COLO668 (cell line): ENCODE data around the gene NFIA.

Experiments
- DNase-seq: peaks from one replicate; lab custom pipeline; 2025; ENCODE audit not compliant: unreplicated experiment; lab: John Stamatoyannopoulos, UW

The NFIA gene

DNA sequence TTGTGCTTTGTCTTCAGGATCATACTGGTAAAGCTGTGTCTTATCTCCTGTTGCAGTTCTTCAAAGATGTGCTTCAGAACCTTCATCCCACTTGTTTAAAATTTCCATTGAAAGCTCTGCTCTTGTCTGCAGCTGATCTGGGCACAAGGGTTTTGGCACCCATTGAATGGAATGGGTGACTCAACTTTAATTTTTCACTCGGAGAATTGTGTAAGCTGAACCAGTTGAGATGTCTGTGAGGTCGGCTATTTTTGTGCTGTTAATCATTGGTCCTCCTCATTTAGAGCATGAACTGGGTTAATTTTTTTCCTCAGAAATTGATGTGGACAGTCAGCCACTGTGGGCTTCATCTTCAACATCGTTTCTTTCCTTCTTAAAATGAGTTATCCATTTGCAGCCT is 390.5 kb downstream of the NFIA start:
- no peak for DNase-seq

DNA sequence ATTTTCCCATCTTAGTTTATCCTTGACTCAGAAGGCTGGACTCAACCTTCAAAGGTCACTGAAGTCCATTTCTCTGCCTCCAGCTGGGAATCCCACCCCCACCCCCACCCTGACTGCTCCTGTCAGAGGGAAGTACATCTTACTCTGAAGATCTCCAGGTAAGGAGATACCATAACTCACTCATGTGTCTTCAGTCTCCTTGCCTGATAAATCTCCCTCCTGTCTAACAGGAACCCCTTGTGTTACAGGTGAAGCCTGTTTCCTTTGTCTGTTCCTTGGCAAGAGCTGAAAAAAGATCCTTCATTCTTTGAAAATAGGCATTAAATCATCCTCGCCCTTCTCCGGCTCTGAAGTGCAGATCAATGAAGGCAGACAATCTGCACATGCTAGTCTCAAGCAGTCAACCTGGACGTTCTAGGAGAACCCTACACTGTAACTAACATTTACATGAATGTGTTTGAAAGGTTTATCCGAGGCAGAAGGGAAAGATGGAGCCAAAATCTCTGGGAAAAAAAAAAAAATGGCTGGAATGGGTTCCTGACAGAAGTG is 392.0 kb downstream of the NFIA start:
- DNase-seq, result no peak

DNA sequence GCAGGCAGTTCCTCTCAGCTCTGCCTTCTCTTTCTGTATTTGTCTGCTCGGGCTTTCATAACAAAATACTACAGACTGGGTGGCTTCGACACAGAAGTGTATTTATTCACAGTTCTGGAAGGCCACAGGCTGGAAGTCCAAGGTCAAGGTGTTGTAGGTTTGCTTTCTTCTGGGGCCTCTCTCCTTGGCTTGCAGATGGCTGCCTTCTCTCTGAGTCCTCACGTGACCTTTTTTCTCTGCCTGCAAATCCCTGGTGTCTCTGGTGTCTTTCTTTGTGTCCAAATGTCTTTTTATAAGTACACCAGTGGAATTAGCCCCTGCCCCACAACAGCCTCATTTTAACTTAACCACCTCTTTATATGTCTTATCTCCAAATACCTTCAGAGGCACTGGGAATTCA is 392.6 kb downstream of the NFIA start:
- DNase-seq, result no peak

DNA sequence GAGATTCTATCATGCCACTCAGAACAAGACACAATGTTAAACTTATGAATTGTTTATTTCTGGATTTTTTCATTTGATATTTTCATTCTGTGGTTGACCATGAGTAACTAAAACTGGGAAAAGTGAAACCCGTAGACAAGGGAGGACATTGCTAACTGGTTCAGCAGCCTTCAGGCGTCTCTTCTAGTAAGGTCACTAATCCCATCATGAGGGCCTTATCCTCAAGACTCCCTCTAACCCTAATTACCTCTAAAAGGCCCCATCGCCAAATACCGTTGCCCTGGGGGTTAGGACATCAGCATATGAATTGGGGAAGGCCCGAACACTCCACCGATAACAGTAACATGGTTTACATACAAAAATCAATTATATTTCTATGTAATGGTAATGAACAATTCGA is 394.9 kb downstream of the NFIA start:
- no peak for DNase-seq

DNA sequence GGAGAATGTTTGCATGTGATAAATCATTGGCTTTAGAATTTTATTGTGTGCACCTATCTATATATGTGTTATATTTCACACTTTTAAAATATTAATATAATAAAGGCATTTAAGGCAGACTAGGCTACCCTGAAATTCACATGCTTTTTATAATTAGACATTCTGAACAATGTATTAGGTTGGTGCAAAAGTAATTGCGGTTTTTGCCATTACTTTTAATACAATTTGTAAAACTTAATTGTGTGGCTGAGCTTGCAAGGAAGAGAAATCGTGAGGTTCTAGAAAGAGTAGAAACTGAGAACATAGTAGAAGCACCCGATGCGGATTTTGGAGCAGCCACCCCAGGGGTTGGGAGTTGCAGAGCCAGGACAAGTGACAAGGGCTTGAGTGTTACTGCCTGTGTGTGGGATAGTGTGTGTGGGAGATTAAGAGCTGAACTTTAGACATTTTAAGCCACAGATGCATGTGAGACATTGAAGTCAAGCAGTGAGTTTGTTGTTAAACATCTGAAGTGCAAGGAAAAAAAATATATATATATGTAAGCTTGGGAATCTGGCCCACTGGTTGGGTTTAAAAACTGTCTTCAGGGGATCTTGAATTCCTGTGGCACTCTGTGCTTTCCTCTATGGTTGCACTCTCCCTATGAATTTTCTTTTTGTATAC is 398.0 kb downstream of the NFIA start:
- no peak for DNase-seq

DNA sequence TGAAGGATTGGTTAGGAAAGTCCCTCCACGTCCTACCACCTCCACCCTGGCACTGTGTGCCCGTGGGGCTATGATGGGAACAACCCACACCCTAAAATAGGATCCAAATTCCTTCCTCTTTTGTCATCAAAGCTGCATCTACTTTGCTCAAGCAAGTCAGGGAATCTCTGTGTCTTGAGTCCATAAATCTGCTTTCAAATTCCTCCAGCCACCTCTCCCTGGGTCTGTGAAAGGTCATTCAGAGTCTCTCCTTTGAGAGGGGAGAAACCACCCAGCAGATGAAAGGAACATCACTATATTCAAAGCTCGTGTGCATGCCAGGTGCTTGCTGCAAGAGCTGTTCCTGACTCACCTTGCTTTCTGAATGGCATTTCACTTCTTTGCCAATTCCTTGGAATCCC is 399.0 kb downstream of the NFIA start:
- no peak for DNase-seq

DNA sequence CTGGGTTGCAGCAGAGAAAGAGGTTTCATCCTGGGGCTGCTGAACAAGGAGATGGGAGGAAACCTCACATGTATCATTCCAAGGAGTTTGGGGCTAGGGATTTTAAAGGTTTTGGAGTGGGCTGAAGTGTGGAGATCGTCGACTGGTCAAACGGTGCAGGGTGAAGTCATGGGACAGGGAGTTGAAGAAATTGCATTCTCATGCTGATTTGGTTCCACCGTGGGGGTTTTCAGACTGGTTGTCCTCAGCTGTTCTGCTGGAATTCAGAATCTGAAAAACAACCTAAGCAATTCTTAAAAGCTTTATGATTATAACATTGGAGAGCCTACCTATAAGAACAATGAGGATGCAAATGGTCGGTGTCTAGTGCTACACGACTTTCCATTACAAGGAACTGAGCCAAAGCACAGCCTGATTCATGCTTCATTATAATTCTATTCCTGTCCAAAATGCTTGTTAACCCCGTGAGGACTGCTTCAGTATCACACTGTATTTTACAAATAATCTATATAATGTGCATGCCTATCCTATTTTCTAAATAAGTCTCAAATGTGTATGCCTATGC is 399.9 kb downstream of the NFIA start:
- no peak for DNase-seq

DNA sequence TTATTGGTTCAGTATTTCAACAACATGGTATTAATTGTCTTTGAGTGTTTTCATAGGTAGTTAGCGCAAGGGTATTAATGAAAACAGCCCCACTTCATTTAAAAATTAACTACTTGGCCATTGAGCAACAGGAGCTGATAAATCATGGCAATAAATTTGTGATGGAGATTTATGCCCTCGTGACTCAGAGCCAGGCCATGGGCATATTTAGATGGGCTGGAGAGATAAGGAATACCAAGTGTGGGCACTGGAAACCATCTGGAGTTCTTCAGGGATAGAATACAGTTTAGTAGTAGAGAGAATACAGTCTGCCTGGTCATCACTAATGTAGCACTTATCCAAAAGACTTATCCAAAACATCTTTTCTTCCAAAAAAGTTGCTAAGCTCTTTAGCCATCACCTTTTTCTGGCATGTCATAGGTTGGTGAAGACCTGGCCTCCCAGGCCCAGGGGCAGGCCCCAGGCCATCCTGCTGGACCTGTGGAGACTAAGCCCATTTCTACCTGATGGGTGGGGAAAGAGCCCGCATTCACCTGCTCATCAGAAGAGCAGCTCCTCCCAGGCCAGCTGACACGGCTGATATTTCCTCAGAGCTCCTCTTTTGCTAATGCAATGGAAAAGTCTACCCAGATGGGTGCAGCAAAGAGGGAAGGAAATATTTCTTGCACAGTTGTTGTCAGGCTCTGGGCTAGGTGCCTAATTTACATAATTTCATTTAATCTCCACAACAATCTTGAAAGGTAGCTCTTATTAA is 404.6 kb downstream of the NFIA start:
- DNase-seq, result no peak

DNA sequence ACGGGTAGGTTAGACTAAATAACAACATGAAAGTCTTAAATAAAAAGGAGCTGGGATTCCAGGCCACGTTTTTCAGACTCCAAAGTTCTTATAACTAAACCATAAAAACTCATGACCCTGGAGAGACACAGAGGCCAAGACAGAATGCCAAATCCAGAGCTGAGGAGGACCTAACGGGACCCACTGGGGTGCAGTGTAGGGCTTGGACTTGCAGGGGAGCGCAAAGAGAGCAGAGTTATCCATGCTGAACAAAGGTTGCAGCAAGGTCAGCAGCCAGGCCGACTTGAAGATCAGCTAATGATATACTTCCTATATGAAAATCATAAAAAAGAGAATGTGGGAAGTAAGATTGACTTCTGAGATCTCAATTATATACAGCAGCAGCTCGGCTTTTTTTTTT is 405.4 kb downstream of the NFIA start:
- no peak for DNase-seq

DNA sequence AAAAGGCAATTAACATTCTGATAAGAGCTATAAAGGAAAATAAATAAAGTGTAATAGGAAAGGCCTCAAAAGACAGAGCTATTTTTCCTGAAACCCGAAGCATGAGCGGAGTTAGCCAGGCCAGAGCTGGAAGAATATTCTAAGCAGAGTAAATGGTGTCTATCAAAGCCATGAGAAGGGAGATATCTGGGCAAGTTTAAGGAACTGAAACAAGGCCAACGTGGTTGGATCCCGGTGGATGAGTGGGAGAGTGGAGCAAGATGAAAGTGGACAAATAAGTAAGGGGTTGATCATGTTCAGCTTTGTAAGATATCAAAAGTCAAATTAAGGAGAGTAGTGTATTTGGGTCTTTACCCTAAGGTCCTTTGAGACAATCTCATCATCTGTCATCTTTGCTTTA is 408.6 kb downstream of the NFIA start:
- DNase-seq, result no peak

DNA sequence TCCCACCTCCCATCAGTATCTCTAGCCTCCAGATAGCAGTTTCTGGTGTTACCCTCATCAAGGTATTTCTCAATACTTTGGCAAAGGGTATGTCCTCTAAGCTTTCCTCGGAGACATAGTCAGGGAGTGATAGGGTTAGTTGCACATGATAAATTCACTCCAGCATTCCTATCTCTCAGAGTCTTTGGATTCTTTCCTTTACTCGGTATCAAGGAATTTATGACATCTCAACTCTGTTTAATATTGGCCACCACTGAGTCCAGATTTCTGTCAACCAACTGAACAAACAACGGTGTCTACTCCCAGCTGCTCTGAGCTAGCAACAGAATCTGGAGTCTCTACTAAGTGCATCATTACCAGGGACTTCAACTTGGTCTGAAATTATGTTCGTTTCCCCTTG is 409.1 kb downstream of the NFIA start:
- no peak for DNase-seq

DNA sequence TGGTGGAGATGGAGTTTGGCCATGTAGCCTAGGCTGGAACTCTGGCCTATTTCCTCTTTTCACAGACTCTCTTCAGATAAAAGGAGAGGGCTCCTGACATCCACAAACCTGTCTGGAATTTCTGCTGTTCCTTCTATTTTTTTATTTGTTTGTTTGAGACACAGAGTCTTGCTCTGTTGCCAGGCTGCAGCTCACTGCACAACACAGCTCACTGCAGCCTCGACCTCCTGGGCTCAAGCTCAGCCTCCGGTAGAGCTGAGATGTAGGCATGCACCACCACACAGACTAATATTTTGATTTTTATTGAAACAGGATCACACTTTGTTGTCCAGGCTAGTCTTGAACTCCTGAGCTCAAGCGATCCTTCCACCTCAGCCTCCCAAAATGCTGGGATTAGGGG is 411.6 kb downstream of the NFIA start:
- DNase-seq, result no peak

DNA sequence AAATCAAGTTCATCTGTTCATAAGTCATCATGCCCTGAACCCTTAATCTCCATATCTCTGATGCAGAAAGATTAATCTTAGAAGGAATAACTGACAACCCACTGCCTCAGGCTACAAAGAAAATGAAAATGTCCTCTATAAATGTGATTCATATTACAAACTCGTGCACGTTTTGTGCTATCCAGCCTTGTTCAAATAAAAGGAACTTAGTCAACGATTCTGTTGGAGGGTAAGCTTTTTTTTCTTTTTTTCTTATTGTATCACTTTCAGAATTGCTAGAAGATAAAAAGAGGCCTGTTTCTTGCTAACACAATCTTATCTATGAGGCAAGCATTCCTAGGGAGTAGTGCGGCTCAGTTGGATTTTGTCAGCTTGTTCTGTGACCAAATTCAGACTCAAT is 414.1 kb downstream of the NFIA start:
- no peak for DNase-seq

DNA sequence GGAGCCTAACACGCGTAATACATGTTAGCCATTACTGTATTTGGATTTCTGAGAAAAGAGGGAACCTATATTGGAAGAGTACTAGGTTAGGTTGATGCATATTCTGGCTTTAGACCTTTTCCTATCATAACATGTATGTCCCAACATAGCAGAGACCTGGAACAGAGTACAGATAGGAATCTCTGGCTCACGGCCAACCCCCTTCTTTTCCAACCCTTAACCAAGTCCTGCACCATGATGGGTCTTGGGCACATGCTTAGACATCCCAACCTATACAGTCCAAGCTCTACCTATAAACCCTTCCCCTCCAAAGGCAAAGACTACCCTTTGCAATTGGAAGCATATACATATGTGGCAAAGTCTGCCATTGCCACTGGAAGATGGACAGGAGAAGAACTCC is 414.7 kb downstream of the NFIA start:
- DNase-seq, result no peak

DNA sequence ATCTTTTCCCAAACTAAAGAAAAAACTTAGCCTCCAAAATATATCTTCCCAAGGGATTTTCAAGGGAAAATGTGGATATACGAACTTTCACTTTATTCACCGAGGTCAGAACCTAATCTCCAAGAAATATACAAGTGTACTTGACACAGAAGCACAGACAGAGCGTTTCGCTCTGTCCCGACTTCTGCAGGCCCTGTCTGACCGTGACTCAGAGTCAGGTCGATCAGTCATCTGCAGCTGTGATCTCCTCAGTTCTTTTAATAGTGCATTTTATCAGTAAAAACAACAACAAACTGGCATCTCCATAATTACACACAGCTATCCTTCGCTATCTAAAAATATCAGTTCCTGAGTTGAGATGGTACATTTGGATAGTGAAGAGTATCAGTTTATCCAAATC is 416.0 kb downstream of the NFIA start:
- no peak for DNase-seq

DNA sequence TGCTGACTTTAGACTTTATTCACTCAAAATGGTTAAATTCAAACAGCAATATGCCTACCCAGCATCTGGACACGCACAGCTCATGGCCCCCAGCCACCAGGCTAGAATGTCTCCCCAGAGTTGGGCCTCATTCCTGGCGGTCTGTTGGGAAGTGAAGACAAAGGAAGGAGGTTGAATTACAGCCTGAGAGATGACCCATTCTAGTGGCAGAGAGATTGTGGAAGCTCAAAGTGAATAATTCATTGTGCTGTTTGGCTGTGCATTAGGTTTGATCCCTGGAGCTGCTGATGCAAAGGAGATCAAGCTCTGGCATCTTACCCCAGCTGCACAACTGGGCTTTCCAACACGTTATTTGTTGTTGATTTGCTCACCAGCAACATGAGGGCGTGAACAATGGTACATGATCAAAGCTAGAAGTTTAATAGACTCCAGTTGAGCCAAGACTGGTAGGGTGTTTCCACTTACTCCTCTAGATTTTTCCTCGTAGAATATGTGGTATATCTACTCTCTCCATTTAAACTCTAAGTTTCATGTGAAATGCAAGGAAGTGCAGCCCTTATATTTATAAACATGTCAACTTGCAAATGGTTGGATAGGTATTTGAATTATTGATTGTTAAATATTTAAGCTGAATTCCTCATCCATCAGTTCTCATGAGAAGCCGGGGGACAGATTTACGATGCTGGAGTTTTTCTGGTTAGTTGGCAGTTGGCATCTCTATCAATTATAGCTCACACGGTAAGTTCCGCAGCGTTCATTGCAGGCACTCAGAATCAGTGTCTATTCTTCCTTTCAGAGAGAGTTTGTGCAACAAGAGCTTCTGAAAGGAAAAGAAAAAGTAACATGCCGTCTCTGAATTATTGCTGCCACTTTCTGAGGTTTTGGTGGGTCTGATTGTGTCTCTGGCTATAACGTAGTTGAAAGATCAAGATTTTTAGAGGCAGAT is 419.9 kb downstream of the NFIA start:
- no peak for DNase-seq

DNA sequence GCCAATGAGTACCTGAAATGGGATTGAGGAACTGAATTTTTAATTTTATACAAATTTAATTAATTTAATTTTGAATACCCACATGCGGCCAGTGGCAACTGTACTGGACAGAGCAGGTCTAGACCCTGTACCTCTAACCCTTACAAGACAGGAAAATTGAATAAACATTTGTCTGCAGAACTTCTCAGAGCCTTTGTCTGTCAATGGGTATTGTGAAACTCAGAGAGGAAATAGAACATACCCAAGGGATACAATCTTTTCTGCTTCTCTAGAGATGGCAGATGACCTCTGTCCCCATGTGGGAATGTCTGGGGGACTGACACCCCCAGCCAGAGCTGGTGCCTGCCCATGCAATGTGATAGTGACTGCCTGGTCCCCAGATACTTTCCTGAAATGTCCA is 421.9 kb downstream of the NFIA start:
- no peak for DNase-seq

DNA sequence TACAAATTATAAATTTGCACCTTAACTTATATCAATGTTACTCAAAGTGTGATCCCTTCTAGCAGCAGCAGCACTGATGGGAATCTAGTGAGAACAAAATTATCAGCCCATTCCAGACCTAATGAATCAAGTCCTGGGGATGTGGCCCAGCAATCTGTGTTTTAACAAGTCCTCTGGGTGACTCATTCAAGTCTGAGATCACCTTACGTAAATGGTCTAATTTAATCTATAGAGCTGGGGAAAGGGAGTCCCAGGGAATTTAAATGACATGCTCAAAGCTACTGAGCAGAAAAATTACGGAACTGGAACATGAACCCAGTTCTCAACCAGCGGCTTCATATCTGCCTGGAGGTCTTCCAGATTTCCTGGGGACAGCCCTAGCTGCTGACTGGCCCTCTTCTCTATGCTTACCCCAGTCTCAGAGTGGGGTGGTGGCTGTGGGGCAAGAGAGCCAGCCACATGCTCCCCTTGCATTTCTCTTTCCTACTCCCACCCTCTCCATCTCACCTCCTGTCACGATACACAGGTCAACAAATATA is 422.6 kb downstream of the NFIA start:
- no peak for DNase-seq

DNA sequence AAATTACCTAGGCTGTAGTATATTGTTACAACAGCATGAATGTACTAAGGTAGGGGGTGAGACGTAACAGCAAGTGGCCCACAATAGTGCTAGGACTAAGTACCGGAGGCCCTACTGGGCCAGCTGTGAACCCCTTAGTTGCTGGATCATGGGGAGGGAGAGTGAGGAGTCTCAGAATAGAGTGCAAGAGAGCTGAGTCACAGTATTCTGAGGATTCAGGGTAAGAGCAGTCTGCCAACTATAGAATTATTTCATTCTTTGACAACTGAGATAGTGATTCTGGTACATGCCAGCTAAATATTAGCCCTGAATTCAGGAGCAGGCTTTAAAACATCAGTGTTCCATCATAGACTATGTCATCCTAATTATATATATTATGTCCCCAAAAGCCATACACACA is 423.9 kb downstream of the NFIA start:
- DNase-seq, result no peak

DNA sequence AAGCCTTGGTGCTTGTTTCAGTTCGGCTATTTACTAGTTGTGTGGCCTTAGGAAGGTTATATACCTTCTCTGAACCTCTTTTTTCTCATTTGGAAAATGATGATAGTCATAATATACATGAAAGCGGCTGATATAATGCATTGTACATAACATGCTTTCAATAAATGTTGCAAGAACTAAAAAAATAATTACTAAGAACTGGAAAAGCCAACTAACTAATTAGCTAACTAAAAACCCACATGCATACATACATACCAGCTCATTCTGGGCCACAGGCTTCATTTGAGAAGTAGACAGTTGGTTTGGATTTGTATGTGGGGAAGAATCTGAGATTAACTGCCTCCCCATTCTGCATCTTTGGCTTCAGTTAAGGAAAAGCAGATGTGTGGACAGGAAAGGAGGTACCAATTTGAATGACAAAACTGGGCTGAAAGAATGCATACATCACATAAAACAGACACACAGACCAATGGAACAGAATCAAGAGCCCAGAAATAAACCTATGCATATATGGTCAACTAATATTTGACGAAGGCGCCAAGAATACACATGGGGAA is 424.7 kb downstream of the NFIA start:
- DNase-seq, result no peak
